Measurements from ENCODE around the gene LRRC34. TPM values are rescaled to one million over a fixed set of nuclear protein-coding genes. Genes with fewer than 3 reads are reported as not detected.

The LRRC34 gene
- total and polyA plus RNA-seq, 9 donors, result 2.8 to 5.9 (median 3.7) TPM

DNA sequence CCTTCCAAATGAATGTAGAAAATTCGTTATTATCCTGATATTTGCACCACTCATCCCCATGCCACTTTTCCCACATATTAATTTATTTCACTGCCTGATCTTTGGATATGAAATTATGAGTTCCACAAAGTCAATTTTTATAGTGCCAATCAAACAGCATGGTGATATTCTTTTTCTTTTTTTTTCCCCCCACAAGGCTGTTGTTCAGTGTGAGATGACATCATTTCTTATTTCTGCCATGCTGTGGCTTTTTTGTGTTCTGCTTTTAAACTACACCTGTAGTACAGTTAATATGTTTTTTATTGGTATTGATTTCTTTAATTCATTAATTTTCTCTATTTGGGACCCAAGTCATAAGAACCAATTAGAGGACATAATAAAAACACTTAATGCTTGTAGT, 24.9 kb downstream of the LRRC34 start:
- Histone ChIP-seq H3K36me3 (ENCODE audit: control insufficient read depth, insufficient read depth, low read length) (peaks cover 19% of the 10 kb centered on the region), H3K9me3 (replicated peaks; ENCODE audit: control insufficient read depth, low read depth, low read length) (no peaks in the 10 kb centered on the region), H3K27ac (ENCODE audit: low read length) (no peak overlapping the region), H3K27me3 (ENCODE audit: control insufficient read depth, insufficient read depth, low read length) (no peaks in the 10 kb centered on the region), H3K4me3 (ENCODE audit: low read length) (no peak overlapping the region), H3K4me1 (ENCODE audit: control insufficient read depth, insufficient read depth, low read length) (no peaks in the 10 kb centered on the region)
- DNase-seq, result no peak
- no CpG with 5 or more reads among the region's 1 CpG for WGBS (ENCODE audit: insufficient coverage)

DNA sequence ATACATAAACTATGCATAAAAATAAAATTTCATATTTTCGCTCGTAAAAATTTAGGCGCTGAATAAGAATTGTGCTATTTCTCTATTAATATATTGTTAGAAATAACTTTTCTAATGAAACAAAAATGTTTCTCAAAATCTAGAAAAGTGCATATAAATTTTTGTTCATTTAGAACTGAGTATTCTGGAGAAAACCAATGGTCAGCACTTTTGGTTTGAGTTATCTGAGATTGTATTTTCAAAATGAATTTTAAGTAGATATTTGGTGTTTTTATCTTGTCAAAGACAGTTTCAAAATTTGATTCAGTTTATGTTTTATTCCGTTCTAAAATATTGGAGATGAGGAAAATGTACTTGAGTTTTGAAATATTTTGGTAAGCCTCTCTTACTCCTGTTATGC, 25.6 kb downstream of the LRRC34 start:
- no CpG with 5 or more reads among the region's 4 CpGs for WGBS (ENCODE audit: insufficient coverage)
- DNase-seq, result no peak
- no peaks in the 10 kb centered on the region for H3K9me3 ChIP-seq (replicated peaks; ENCODE audit: control insufficient read depth, low read depth, low read length)
- no peak overlapping the region for H3K4me3 ChIP-seq (ENCODE audit: low read length)
- H3K4me1 ChIP-seq (ENCODE audit: control insufficient read depth, insufficient read depth, low read length), result no peaks in the 10 kb centered on the region
- H3K27me3 ChIP-seq (ENCODE audit: control insufficient read depth, insufficient read depth, low read length), result no peaks in the 10 kb centered on the region
- H3K27ac ChIP-seq (ENCODE audit: low read length), result no peak overlapping the region
- H3K36me3 ChIP-seq (ENCODE audit: control insufficient read depth, insufficient read depth, low read length), result peaks cover 21% of the 10 kb centered on the region

DNA sequence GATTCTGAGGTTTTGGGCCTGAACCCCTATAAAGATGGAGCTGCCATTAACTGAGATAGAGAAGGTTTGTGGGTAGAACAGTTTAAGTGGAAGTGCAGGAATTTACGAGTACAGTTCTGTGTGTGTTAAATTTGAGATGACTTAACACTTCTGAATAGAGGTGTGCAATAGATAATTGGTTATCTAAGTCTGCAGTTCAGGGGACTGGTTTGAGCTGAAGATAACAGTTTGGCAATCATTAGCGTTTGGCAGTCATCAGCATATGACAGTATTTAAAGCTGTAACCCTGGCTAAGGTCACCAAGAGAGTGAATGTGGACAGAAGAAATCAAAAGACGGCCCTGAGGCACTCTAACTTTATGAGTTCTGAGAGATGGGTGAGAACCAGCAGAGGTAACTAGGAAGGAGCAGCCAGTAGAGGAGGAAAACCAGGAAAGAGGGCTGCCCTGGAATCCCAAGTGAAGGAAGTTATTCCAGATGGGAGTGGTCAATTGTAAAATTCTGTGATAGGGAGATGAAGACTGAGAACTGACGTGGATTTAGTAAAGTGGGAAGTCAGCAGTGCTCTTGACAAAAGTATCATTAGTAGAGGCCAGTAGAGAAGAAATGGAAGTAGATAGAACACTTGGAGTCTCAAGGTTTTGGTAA, 31.4 kb downstream of the LRRC34 start:
- Histone ChIP-seq H3K27me3 (ENCODE audit: control insufficient read depth, insufficient read depth, low read length) (no peaks in the 10 kb centered on the region), H3K4me3 (ENCODE audit: low read length) (no peak overlapping the region), H3K27ac (ENCODE audit: low read length) (no peak overlapping the region), H3K4me1 (ENCODE audit: control insufficient read depth, insufficient read depth, low read length) (no peaks in the 10 kb centered on the region), H3K36me3 (ENCODE audit: control insufficient read depth, insufficient read depth, low read length) (peaks cover 37% of the 10 kb centered on the region), H3K9me3 (replicated peaks; ENCODE audit: control insufficient read depth, low read depth, low read length) (no peaks in the 10 kb centered on the region)
- 85% methylated on average over 4 of the region's 4 CpGs for WGBS (ENCODE audit: insufficient coverage)
- no peak for DNase-seq

DNA sequence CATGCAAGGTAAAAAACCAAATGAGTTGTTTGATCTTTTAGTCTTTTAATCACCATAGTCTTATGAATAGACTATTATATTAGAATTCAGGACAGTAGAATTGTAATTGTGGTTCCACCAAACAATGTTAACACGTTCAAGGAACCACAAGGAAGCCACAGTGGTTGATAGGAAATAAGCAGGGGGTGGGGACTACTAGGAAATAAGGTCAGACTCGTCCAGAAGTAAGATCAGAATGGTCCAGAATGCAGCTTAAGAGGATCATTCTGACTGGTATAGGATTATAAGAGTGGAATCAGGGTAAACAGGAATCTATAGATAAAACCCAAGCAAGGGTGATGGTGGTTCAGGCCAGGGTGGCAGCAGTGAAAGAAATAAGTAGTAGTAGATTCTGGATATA, 32.0 kb downstream of the LRRC34 start:
- DNase-seq, result no peak
- no peak overlapping the region for H3K4me3 ChIP-seq (ENCODE audit: low read length)
- no peak overlapping the region for H3K27ac ChIP-seq (ENCODE audit: low read length)
- no peaks in the 10 kb centered on the region for H3K27me3 ChIP-seq (ENCODE audit: control insufficient read depth, insufficient read depth, low read length)
- H3K9me3 ChIP-seq (replicated peaks; ENCODE audit: control insufficient read depth, low read depth, low read length), result no peaks in the 10 kb centered on the region
- WGBS (ENCODE audit: insufficient coverage), result 80% methylated on average over 2 of the region's 2 CpGs
- no peaks in the 10 kb centered on the region for H3K4me1 ChIP-seq (ENCODE audit: control insufficient read depth, insufficient read depth, low read length)
- peaks cover 38% of the 10 kb centered on the region for H3K36me3 ChIP-seq (ENCODE audit: control insufficient read depth, insufficient read depth, low read length)

DNA sequence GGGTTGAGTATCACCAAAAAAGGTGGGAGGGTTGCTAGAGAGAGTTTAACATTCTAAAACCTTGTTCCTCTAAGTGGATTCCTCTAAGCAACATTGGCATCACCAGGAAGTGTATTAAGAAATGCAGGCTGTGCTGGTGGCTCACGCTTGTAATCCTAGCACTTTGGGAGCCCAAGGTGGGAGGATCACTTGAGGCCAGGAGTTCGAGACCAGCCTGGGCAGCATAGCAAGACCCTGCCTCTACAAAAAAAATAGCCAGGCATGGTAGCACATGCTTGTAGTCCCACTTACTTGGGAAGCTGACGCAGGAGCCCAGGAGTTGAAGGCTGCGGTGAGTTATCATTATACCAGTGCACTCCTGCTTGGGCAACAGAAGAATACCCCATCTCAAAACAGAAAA, 34.9 kb downstream of the LRRC34 start:
- H3K27ac ChIP-seq (ENCODE audit: low read length), result no peak overlapping the region

DNA sequence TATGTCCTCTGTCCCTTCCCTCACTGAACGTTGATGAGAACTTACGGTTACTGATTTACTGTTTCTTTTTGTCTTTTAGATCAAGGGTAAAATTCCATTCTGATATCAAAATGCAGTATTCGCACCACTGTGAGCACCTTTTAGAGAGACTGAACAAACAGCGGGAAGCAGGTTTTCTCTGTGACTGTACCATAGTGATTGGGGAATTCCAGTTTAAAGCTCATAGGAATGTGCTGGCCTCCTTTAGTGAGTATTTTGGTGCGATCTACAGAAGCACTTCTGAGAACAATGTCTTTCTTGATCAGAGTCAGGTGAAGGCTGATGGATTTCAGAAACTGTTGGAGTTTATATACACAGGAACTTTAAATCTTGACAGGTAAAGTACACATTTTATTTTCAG, 38.5 kb downstream of the LRRC34 start:
- Histone ChIP-seq H3K4me3 (ENCODE audit: low read length) (peak overlapping the region; percentile 96), H3K27ac (ENCODE audit: low read length) (peak overlapping the region; percentile 99), H3K36me3 (ENCODE audit: control insufficient read depth, insufficient read depth, low read length) (peaks cover 19% of the 10 kb centered on the region), H3K9me3 (replicated peaks; ENCODE audit: control insufficient read depth, low read depth, low read length) (no peaks in the 10 kb centered on the region), H3K4me1 (ENCODE audit: control insufficient read depth, insufficient read depth, low read length) (peaks cover 5% of the 10 kb centered on the region), H3K27me3 (ENCODE audit: control insufficient read depth, insufficient read depth, low read length) (no peaks in the 10 kb centered on the region)
- no peak for DNase-seq
- WGBS (ENCODE audit: insufficient coverage), result 89% methylated on average over 2 of the region's 5 CpGs

More for the DNA sequence above, 34.9 kb downstream of the LRRC34 start:
- no peak overlapping the region for H3K4me3 ChIP-seq (ENCODE audit: low read length)
- DNase-seq, result no peak
- no peaks in the 10 kb centered on the region for H3K9me3 ChIP-seq (replicated peaks; ENCODE audit: control insufficient read depth, low read depth, low read length)
- H3K27me3 ChIP-seq (ENCODE audit: control insufficient read depth, insufficient read depth, low read length), result no peaks in the 10 kb centered on the region
- 94% methylated on average over 4 of the region's 4 CpGs for WGBS (ENCODE audit: insufficient coverage)
- H3K36me3 ChIP-seq (ENCODE audit: control insufficient read depth, insufficient read depth, low read length), result peaks cover 38% of the 10 kb centered on the region
- peaks cover 5% of the 10 kb centered on the region for H3K4me1 ChIP-seq (ENCODE audit: control insufficient read depth, insufficient read depth, low read length)

DNA sequence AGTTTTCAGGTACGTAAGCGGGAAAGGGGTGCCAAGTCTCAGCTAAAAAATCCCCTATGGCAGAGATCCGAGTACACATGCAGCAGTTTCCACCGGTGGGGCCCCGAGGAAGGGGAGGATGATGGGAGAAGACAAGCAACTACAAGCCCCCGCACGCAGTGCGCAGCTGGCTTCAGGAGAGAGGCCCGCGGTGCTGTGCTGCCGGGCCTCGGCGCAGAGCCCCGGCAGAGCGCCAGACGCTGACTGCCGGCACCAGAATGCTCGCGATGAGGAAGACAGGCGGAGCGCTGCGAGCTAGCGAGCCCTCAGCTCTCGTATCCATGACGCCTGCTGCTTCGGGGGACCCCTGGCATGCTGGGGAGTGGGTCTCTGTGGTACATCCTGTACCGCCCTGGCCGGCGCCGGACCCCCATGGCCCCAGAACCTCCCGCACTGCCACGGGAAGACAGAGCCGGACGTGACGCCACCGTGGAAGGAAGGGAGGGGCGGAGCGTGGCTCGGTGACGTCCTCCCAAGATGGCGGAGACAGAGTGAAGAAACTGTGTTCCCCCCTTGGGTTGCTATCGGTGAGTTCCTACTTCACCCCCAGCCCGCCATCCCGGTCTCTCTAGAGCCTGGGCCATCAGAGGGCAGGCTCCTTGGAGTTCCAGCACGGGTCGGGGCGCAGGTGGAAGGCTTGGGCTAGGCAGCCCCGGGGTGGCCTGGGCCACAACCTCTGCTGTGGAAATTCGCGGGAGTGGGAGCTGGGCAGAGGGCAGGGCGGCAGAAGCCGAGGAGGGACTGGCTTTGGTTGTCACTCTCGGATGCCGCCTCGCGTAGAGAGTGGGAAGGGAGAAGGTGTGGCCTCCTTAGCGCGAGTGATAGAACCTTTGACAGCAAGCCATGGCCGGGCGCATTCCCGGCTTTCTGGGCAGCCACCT, 39.5 kb downstream of the LRRC34 start, which contains the start of gene MYNN:
Gene MYNN, plus strand, starts transcription at position 500 of the 920 bp plus-strand sequence. CDS start 900 bp downstream, outside the sequence.
- Histone ChIP-seq H3K4me1 (ENCODE audit: control insufficient read depth, insufficient read depth, low read length) (peaks cover 5% of the 10 kb centered on the region), H3K27ac (ENCODE audit: low read length) (peak within 1 kb of the TSS; percentile 99), H3K9me3 (replicated peaks; ENCODE audit: control insufficient read depth, low read depth, low read length) (no peaks in the 10 kb centered on the region), H3K4me3 (ENCODE audit: low read length) (peak within 1 kb of the TSS; percentile 96), H3K36me3 (ENCODE audit: control insufficient read depth, insufficient read depth, low read length) (peaks cover 14% of the 10 kb centered on the region), H3K27me3 (ENCODE audit: control insufficient read depth, insufficient read depth, low read length) (no peaks in the 10 kb centered on the region)
- DNase-seq, result peak; percentile 97
- 0% methylated on average over 42 of the region's 61 CpGs for WGBS (ENCODE audit: insufficient coverage)

DNA sequence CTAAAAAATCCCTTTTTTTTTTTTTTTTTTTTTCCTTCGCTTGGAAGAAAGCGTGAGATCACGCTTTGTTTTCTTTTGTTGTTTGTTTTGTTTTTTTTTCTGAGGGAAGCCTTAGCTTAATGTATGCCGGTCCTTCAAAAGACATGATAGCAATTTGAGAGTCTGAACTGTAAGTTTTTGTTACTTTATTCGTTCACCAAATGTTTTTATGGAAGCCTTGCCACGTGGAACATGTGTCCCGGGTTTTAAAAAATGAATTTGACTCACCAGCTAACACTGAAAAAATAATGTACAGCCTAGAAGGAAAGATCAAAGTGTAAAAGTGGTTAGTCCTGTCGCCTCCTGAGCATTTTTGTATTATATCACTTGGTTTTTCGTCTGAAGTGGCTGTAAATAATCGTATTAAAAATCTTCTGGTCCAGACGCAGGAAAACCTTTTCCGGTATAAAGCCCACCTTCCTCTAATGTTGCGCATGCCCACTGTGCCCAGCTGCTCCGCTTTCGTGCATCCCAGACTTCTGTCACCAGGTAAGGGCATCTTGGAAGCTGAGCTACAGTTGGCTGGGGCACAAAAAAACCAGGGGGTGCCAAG, 40.3 kb downstream of the LRRC34 start:
- peak overlapping the region; percentile 99 for H3K27ac ChIP-seq (ENCODE audit: low read length)
- peaks cover 5% of the 10 kb centered on the region for H3K4me1 ChIP-seq (ENCODE audit: control insufficient read depth, insufficient read depth, low read length)
- peaks cover 11% of the 10 kb centered on the region for H3K36me3 ChIP-seq (ENCODE audit: control insufficient read depth, insufficient read depth, low read length)
- H3K4me3 ChIP-seq (ENCODE audit: low read length), result peak overlapping the region; percentile 96
- DNase-seq, result peak; percentile 94
- H3K9me3 ChIP-seq (replicated peaks; ENCODE audit: control insufficient read depth, low read depth, low read length), result no peaks in the 10 kb centered on the region
- no peaks in the 10 kb centered on the region for H3K27me3 ChIP-seq (ENCODE audit: control insufficient read depth, insufficient read depth, low read length)
- 0% methylated on average over 3 of the region's 15 CpGs for WGBS (ENCODE audit: insufficient coverage)

DNA sequence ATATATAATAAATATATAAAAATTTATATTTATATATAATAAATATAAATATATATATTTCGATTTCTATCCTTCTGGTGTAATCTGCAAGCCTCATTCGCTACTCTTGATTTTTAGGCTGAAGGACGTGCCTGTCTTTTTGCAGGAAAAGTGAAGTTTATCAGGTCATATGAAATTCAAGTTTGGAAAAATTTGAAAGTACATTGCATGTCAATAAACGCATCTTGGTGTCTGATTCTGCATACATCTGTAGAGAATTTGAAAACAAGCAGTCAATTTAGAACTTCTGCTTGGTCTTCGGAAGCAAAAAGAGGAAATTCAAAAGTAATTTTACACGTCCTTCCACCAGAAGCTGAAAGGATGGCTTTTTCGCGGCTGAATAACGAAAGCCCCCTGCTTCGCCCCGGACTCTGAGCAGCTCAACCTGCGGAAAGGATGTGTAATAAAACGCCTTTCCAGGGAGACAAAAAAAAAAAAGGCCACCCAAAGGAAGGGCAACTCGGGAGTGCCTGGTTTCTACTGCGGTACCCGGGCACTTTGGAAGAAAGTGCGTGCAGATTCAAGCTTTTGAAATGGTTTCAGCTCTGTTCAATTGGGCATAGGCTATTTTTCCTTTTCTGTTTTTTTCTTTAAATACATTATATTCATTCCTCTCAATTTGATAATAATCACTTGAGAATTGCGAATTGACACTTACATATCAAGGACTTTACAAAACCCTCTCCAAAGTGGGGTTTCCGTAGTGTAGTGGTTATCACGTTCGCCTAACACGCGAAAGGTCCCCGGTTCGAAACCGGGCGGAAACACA, 41.0 kb downstream of the LRRC34 start:
- 0% methylated on average over 9 of the region's 27 CpGs for WGBS (ENCODE audit: insufficient coverage)
- Histone ChIP-seq H3K4me3 (ENCODE audit: low read length) (peak overlapping the region; percentile 96), H3K9me3 (replicated peaks; ENCODE audit: control insufficient read depth, low read depth, low read length) (no peaks in the 10 kb centered on the region), H3K27ac (ENCODE audit: low read length) (peak overlapping the region; percentile 99), H3K27me3 (ENCODE audit: control insufficient read depth, insufficient read depth, low read length) (no peaks in the 10 kb centered on the region), H3K36me3 (ENCODE audit: control insufficient read depth, insufficient read depth, low read length) (peaks cover 8% of the 10 kb centered on the region), H3K4me1 (ENCODE audit: control insufficient read depth, insufficient read depth, low read length) (peaks cover 5% of the 10 kb centered on the region)
- peak; percentile 94 for DNase-seq

All from muscle of leg (tissue), 11 donors.